Measurements from ENCODE around the gene SMTNL2.

SMTNL2 gene

DNA sequence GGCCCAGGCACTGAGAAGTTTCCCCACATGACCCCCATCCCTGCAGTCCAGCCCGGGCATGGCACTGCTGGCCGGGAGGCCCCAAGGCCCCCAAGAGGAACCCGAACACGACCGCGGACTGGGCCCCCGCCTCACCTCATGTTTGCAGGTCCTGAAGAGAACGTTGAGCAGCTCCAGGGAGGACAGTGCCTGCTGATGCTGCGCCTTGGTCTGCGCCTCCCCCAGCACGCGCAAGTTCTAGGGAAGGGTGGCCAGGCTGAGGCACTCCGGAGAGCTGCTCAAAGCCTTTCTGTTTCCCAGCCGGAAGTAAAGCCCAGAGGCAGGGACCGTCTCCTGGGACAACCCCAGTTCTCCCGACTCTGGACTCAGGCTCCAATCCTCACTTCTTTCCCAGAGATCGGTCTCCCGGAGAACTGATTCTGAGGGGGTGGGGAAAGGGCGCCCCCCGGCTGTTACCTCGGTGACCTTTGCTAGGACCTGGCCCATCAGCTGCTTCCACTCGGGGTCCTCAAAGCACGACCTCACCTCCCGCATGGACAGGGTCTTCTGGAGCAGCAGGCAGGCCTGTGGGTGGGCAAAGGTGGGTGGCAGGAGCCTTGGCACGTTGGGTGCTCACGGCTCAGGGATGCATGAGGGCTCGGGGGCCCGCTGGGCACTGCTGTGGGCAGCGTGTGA, 42.9 kb upstream of the SMTNL2 start:
- H3K4me3 ChIP-seq (ENCODE audit: control insufficient read depth, low read depth, low read length) = no peak overlapping the region
- TF ChIP-seq, protein P1, sequence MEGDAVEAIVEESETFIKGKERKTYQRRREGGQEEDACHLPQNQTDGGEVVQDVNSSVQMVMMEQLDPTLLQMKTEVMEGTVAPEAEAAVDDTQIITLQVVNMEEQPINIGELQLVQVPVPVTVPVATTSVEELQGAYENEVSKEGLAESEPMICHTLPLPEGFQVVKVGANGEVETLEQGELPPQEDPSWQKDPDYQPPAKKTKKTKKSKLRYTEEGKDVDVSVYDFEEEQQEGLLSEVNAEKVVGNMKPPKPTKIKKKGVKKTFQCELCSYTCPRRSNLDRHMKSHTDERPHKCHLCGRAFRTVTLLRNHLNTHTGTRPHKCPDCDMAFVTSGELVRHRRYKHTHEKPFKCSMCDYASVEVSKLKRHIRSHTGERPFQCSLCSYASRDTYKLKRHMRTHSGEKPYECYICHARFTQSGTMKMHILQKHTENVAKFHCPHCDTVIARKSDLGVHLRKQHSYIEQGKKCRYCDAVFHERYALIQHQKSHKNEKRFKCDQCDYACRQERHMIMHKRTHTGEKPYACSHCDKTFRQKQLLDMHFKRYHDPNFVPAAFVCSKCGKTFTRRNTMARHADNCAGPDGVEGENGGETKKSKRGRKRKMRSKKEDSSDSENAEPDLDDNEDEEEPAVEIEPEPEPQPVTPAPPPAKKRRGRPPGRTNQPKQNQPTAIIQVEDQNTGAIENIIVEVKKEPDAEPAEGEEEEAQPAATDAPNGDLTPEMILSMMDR (conservative IDR thresholded peaks at IDR 0.05; ENCODE audit: control insufficient read depth, insufficient read depth, low read depth, low read length) = no peak
- DNase-seq (ENCODE audit: low read depth) = no peak

DNA sequence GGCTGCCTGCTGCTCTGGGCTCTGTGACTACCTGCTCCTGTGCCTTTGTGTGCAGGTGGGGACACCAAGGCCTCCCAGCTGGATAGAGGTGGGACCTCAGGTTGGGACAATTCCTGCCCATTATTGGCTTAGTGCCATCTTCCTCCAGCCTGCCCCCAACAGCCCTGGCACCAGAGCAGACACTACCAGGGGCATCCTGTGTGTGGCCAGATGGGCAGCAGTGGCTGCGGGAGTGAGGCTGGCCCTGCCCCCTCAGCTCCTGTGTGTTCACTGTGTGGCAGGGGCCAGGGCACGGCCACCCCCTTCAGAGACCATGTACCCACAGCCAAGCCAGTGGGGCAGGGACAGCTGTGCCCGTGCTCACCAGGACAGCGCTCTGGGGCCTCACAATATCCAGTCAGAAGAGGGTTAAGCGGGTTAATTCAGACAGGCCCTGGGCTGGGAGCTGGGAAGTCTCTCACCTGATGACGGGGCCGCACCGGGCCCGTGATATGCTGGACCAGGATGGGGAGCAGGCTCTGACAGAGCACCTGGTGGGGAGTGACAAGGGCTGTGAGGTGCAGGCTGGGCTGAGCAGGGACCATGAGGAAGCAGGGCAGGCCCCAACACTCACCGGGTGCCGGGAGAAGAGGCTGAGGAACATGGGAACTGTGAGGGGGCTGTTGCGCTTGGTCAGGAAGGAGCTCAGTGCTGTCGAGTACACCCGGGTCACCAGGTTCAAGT, 42.2 kb upstream of the SMTNL2 start:
- no peak for DNase-seq (ENCODE audit: low read depth)
- no peak overlapping the region for H3K4me3 ChIP-seq (ENCODE audit: control insufficient read depth, low read depth, low read length)
- TF ChIP-seq, protein P1 (conservative IDR thresholded peaks at IDR 0.05; ENCODE audit: control insufficient read depth, insufficient read depth, low read depth, low read length) = no peak

DNA sequence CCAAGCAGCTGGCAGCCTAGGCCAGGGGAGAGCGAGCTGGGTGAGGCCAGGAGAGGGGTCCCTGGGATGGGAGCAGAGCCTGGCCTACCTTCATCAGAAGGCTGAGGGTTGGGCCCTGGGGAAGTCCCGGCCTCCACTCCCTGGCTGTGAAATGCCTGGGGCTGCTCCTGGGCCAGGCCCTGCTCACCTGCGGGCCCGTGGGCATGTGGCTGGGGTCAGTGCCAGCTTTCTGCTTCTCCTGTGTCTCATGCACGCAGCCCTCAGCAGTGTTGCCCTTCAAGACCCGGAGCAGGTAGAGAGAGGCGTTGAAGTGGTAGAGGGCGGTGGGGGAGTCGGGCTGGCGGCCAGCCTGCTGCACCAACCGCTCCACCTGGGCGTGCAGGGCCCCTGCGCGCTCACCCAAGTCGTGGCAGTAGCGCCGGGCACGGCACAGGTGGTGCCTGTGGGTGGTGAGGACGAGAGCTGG, 41.6 kb upstream of the SMTNL2 start:
- TF ChIP-seq, protein P1 (conservative IDR thresholded peaks at IDR 0.05; ENCODE audit: control insufficient read depth, insufficient read depth, low read depth, low read length) = no peak
- DNase-seq (ENCODE audit: low read depth) = no peak
- H3K4me3 ChIP-seq (ENCODE audit: control insufficient read depth, low read depth, low read length) = no peak overlapping the region

DNA sequence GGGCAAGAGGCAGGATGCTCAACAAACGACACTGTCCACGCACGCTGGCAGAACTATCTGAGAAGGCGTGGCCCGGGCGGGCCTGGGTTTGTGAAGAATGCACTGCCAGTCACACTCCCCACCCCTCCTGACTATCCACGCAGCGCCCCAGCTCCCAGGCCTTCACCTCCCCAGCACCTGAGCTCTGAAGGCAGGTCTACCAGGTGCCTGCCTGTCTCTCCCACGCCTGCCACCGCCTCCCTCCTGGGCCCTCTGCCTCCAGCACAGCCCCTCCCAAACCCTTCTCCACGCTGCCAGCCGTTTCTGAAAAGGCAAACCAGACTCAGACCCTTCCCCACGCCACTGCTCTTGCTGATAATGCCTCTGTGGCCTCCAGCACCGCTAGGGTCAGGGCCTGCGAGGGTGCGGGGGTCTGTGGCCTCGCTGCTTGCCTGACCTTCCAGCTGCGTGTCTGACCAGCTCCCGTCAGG, 40.7 kb upstream of the SMTNL2 start:
- H3K4me3 ChIP-seq (ENCODE audit: control insufficient read depth, low read depth, low read length) = no peak overlapping the region
- TF ChIP-seq, protein P1 (conservative IDR thresholded peaks at IDR 0.05; ENCODE audit: control insufficient read depth, insufficient read depth, low read depth, low read length) = no peak
- no peak for DNase-seq (ENCODE audit: low read depth)

DNA sequence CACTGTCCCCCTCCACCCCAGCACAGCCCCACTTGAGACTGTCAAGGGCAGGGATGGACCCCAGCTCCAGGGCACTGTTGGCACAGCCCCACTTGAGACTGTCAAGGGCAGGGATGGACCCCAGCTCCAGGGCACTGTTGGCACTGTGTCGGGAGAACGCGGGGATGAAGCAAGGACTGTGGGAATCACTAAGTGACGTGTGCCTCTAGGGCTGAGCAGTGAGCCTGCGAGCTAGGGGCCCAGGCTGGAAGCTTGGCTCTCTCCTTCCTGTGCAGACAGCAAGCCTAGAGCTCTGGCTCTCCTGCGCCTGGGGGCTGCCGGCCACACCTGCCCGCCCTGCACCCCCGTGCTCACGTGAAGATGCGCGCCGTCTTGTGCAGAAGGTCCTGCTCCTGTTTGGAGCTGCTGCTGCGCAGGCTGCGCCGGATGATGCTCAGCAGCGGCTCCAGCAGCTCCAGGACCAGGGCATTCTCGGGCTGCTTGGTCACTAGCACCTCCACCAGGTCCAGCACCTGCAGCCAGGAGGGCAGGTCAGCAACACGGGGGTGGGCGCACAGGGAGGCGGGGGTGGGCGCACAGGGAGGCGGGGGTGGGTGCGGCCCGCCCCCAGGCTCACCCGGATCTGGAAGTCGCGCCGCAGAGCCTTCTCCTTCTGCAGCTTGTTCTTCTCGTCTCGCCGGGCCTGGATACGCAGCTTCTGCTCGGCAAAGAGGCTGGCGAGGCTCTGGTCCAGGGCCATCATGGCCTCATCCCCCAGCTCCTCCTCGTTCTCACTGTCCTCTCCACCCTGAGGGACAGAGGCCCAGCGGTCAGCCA, 40.0 kb upstream of the SMTNL2 start:
- TF ChIP-seq, protein P1 (conservative IDR thresholded peaks at IDR 0.05; ENCODE audit: control insufficient read depth, insufficient read depth, low read depth, low read length) = no peak
- no peak for DNase-seq (ENCODE audit: low read depth)

DNA sequence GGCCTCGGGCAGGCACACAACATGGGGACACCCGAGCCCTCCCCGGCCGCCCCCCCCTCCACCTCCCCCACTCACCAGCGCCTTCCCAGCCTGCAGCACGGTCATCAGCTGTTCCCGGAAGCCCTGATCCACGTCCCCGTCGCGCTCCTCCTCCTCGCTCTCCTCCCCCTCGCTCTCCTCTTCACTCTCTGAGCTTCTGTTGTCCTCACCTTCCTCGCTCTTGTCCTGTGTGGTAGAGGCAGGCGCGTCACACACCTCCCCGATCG, 39.4 kb upstream of the SMTNL2 start:
- DNase-seq (ENCODE audit: low read depth) = no peak
- TF ChIP-seq, protein P1 (conservative IDR thresholded peaks at IDR 0.05; ENCODE audit: control insufficient read depth, insufficient read depth, low read depth, low read length) = no peak
- no peak overlapping the region for H3K4me3 ChIP-seq (ENCODE audit: control insufficient read depth, low read depth, low read length)

More for the DNA sequence above, 40.0 kb upstream of the SMTNL2 start:
- no peak overlapping the region for H3K4me3 ChIP-seq (ENCODE audit: control insufficient read depth, low read depth, low read length)
